ENCODE data around the gene TMCC3. TPM values are rescaled to one million over a fixed set of nuclear protein-coding genes. Genes with fewer than 3 reads are reported as not detected.

The TMCC3 gene
- total and polyA plus RNA-seq, 9 donors: 16.3 to 23.8 (median 20.3) TPM

GRCh38 chr12:94525951-94526350 is 124.4 kb downstream of the TMCC3 start:
- Histone ChIP-seq H3K4me3 (ENCODE audit: low read length) (no peak overlapping the region), H3K27me3 (ENCODE audit: control insufficient read depth, insufficient read depth, low read length) (no peaks in the 10 kb centered on the region), H3K4me1 (ENCODE audit: control insufficient read depth, insufficient read depth, low read length) (no peaks in the 10 kb centered on the region), H3K27ac (ENCODE audit: low read length) (no peak overlapping the region), H3K36me3 (ENCODE audit: control insufficient read depth, insufficient read depth, low read length) (no peaks in the 10 kb centered on the region), H3K9me3 (replicated peaks; ENCODE audit: control insufficient read depth, low read depth, low read length) (no peaks in the 10 kb centered on the region)
- no peak for DNase-seq
- WGBS (ENCODE audit: insufficient coverage): no CpG with 5 or more reads among the region's 2 CpGs

Other genes with a start within 250 kb of the TMCC3 start
- 16.6 TPM for gene CEP83, start 190.7 kb downstream of the TMCC3 start, total RNA-seq
- gene CEP83, start 190.7 kb downstream of the TMCC3 start, polyA plus RNA-seq (ENCODE audit: insufficient read depth in 1 of 8, insufficient read length in 8 of 8, low replicate concordance in 1 of 8): 10 to 100 TPM; 12.9 to 20.6 (median 13.8) TPM